GM18907 (cell line): Measurements from ENCODE around the gene FA2H.
A peak's percentile ranks its signal among the peaks of the same experiment; 100 is the strongest.
"Not testable (repeated sequence)": the region's sequence is repeated elsewhere in the genome, so short reads cannot be mapped to it uniquely, and the experiment has no call there.

Experiments
- ATAC-seq: cut with Tn5 transposase; IDR thresholded peaks from one replicate; pipeline ENCODE4 v1.9.1; 2021; ENCODE audit warnings: mild to moderate bottlenecking, moderate library complexity; ENCODE audit not compliant: unreplicated experiment

FA2H gene

DNA sequence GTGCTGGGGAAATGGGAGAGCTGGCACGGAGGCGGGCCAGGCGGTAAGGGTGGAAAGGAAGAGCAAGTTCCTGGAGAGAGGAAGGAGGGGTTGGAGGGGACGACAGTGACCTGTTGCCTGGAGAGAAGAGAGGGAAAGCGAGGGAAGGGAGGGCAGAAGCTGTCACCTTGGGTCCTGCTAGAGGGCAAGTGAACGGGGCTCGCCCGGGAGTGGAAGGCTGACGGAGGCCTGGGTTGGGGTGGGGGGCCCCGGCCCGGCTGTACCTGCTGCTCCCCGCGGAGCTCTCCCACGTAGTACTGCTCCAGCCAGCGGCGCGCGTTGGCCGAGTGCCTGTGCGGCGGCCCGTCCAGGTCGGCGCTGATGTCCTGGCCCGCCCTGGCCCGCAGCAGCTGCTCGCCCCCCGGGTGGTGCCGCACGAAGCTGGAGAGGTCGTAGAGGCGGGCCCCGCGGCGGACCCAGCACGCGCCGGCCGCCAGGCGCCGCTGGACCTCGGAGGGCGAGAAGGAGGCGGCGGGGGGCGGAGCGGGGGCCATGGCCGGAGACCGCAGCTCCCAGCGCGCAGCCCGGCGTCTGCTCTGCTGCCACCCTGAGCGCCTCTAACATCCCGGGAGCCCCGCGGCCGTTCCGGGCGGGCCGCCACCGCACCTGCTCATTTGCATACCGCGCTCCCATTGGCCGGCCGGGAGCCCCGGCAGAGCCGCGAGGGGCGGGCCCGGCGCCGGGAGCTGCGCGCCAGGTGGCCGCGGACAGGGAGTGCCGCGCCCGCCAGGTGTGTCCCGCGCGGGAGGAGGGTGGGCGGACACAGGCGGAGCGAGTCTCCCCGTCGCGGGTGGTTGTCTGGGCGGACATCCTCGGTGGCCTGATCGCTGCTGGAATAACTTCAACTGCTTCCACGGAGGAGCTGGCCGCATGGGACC lies at the start of gene FA2H:
Gene FA2H (minus strand): TSS at position 598 of the 917 bp plus-strand sequence. CDS start 65 bp downstream, at position 533.
- peak; percentile 84 for ATAC-seq

GRCh38 chr16:74817851-74818250 lies 43.2 kb upstream of the FA2H start:
- no peak for ATAC-seq

- ATAC-seq, result peak; percentile 95
These were observed 38.6 kb upstream of the FA2H start for GRCh38 chr16:74813109-74813641.

GRCh38 chr16:74811911-74812310 lies 37.3 kb upstream of the FA2H start:
- ATAC-seq, result no peak

GRCh38 chr16:74811216-74811615 lies 36.6 kb upstream of the FA2H start:
- ATAC-seq, result not testable (repeated sequence)

- ATAC-seq, result no peak
These were observed 32.5 kb upstream of the FA2H start for GRCh38 chr16:74807052-74807646.

DNA sequence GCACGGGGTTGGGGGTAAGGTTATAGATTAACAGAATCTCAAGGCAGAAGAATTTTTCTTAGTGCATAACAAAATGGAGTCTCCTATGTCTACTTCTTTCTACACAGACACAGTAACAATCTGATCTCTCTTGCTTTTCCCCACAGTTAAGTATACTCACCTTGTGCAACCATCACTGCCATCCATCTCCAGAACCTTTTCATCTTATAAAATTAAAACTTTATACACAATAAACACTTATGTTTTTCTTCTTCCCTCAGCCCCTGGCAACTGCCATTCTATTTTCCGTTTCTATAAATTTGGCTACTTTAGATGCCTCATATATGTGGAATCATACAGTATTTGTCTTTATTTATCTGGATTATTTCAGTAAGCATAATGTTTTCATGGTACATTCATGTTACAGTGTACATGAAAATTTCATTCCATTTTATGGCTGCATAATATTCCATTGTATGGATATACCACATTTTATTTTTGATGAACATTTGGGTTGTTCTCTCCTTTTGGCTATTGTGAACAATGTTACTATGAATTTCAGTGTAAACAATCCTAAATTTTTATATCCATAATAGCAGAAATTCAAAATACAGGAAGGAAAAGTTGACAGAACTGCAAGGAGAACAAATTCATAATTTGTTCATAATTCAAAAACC lies 25.7 kb upstream of the FA2H start:
- no peak for ATAC-seq

DNA sequence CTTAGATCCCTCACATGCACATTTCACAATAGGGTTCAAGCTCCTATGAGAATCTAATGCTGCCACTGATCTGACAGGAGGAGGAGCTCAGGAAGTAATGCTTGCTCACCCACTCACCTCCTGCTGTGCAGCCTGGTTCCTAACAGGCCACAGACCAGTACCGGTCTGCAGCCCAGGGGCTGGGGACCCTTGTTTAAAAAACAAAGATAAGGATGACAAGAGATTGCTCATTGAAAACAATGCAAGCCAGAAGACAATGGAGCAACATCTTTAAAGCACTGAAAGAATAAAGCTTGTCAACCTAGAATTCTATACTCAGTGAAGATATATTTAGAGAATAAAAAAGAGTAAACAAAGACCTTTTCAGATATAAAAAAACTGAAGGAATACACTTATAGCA lies 22.8 kb upstream of the FA2H start:
- no peak for ATAC-seq

DNA sequence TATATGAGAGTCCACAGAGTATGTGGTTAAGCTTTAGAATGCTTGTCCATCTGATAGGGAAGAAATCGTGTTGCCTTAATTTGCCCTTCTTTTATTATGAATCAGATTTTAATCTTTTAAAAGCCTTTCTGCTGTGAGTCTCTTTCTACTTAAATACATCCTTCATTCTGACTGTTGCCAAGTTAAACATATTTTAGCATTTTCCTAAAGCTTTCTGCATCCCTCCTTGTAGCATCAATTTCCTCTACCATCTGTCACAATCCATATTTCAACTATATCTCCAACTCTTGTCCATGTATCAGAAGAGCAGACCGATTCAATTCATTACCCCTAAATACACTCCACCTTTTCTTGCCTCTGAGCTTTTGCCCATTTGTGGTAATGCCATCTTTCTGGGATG lies 20.5 kb upstream of the FA2H start:
- no peak for ATAC-seq

DNA sequence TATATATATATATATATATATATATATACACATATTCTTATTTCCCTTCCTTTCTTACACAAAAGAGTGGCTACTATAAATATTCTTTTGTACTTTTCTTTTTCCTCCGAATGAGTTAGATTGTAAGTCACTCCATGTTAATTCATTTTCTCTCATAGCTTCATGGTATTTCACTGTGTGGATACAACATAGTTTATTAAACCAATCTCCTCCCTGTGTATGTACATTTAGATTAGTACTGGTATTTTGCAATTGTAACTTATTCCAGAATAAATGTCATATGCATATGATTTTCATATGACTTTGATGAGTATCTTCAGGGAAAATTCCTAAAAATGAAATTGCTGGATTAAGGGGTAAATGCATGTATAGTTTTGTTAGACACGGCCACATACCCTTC lies 20.0 kb upstream of the FA2H start:
- ATAC-seq, result no peak

GRCh38 chr16:74793571-74793970 lies 19.0 kb upstream of the FA2H start:
- no peak for ATAC-seq

DNA sequence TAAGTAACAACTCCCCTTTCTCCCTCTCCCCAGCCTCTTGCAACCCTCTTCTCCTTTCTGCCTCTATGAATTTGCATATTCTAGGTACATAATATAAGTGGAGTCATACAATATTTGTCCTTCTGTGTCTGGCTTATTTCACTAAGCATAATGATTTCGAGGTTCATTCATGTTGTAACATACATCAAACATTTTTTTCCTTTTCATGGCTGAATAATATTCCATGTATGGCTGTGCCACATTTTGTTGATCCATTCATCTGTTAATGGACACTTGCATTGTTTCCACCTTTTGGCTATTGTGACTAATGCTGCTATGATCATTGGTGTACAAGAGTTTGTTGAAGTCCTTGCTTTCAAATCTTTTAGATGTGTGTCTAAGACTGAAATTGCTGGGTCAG lies 17.6 kb upstream of the FA2H start:
- no peak for ATAC-seq

- ATAC-seq, result not testable (repeated sequence)
These were observed 17.1 kb upstream of the FA2H start for GRCh38 chr16:74791749-74792148.

- ATAC-seq, result no peak
These were observed 13.5 kb upstream of the FA2H start for GRCh38 chr16:74788108-74788507.

DNA sequence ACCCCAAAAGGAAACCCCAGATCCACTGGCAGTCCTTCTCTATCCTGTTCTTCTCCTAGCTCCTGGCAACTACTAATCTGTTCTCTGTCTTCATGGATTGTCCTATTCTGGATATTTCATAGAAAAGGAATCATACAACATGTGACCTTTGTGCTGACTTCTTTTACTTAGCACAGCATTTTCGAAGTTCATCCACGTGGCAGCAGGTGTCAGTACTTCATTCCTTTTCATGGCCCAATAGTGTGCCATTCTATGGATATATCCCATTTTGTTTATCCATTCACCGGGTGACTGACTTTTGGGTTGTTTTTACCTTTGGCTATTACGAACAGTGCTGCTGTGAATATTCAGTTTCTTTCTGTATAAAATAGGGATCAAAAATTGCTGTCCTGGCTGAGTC lies 10.4 kb upstream of the FA2H start:
- no peak for ATAC-seq

DNA sequence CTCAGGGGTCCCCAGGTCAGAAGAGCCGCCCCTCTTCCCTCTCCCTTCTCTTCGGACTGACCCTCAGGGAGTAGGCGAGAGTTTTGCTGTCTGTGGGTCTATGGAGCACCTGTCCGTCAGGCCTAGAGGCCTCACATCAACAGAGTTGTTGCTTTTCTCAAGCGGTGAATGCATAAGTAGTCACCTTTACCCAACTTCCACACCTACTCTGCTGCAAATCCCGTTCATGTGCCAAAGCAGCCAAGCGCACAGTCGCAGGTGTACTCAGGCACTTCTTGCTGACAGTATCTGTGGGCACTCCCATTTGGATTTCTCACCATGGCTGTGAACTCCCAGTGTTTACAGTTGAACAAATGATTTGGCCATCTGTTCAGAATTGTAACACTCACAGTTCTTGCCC lies 4.0 kb upstream of the FA2H start:
- no peak for ATAC-seq

GRCh38 chr16:74776926-74777325 lies 2.3 kb upstream of the FA2H start:
- ATAC-seq, result no peak

DNA sequence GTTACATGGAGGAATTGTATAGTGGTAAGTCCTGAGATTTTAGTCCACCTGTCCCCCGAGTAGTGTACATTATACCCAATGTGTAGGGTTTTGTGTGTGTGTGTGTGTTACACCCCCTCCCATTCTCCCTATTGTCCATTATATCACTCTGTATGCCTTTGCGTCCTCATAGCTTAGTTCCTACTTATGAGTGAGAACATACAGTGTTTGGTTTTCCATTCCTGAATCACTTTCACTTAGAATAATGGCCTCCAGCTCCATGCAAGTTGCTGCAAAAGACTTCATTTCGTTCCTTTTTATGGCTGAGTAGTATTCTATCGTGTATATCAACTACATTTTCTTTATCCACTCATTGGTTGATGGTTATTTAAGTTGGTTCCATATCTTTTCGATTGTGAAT lies 635 bp upstream of the FA2H start:
- ATAC-seq, result no peak

GRCh38 chr16:74773446-74774222 lies 986 bp downstream of the FA2H start:
- no peak for ATAC-seq

GRCh38 chr16:74771656-74772315 lies 2.8 kb downstream of the FA2H start:
- peak; percentile 67 for ATAC-seq
